OCI-LY1 (cell line): Measurements from ENCODE around the gene KIAA2012.

Experiments used
- H2AFZ ChIP-seq: fragments of 200-600 bp; sonication (generic), shearing (Covaris generic); 2 replicates; pipeline ENCODE4 v1.6.0; 2014; ENCODE audit warnings: antibody characterized with exemption, mild to moderate bottlenecking, low read length
- H3F3A ChIP-seq: fragments of 200-600 bp; sonication (generic), shearing (Covaris generic); 2 replicates; pipeline ENCODE4 v1.6.0; 2014; ENCODE audit warnings: mild to moderate bottlenecking, antibody characterized with exemption, low read length, moderate library complexity; ENCODE audit not compliant: insufficient read depth
- H3K27ac ChIP-seq: fragments of 200-600 bp; sonication (generic); 2 replicates; pipeline ENCODE4 v1.5.1; 2014; ENCODE audit warnings: low read length, mixed run types, mild to moderate bottlenecking, low read depth; ENCODE audit not compliant: poor library complexity, severe bottlenecking
- H3K27me3 ChIP-seq: fragments of 200-600 bp; sonication (generic); 2 replicates; pipeline ENCODE4 v1.6.0; 2014; ENCODE audit warnings: antibody characterized with exemption, mild to moderate bottlenecking, low read length, moderate library complexity; ENCODE audit not compliant: insufficient read depth
- H3K36me3 ChIP-seq: fragments of 200-600 bp; sonication (generic); 2 replicates; pipeline ENCODE4 v1.6.1; 2014; ENCODE audit warnings: mild to moderate bottlenecking, antibody characterized with exemption, low read length, moderate library complexity, mixed read lengths; ENCODE audit not compliant: insufficient read depth
- H3K4me1 ChIP-seq: fragments of 200-600 bp; sonication (generic); 2 replicates; pipeline ENCODE4 v1.5.1; 2014; ENCODE audit warnings: mild to moderate bottlenecking, low read length, moderate library complexity; ENCODE audit not compliant: insufficient read depth, severe bottlenecking
- H3K4me2 ChIP-seq: fragments of 200-600 bp; sonication (generic), shearing (Covaris generic); 2 replicates; pipeline ENCODE4 v1.6.1; 2014; ENCODE audit warnings: low read length
- H3K4me3 ChIP-seq: fragments of 200-600 bp; sonication (generic); 2 replicates; pipeline ENCODE4 v1.5.1; 2014; ENCODE audit warnings: low read length, low read depth, mild to moderate bottlenecking, mixed read lengths; ENCODE audit not compliant: poor library complexity, severe bottlenecking
- H3K79me2 ChIP-seq: fragments of 200-600 bp; shearing (Covaris generic); 2 replicates; pipeline ENCODE4 v1.6.1; 2016; ENCODE audit warnings: mixed run types, low read length, mixed read lengths; ENCODE audit not compliant: insufficient read depth
- H3K9ac ChIP-seq: fragments of 200-600 bp; sonication (generic), shearing (Covaris generic); 2 replicates; pipeline ENCODE4 v1.6.1; 2014; ENCODE audit warnings: mild to moderate bottlenecking, low read length, mixed read lengths
- H3K9me2 ChIP-seq: fragments of 200-600 bp; sonication (generic), shearing (Covaris generic); 2 replicates; pipeline ENCODE4 v1.6.1; 2014; ENCODE audit warnings: low read depth, mild to moderate bottlenecking, low read length, mixed read lengths
- H3K9me3 ChIP-seq: fragments of 200-600 bp; shearing (Covaris generic); 2 replicates; pipeline ENCODE4 v1.6.1; 2014; ENCODE audit warnings: low read length, mixed read lengths
- H4K20me1 ChIP-seq: fragments of 200-600 bp; sonication (generic), shearing (Covaris generic); 2 replicates; pipeline ENCODE4 v1.6.0; 2016; ENCODE audit warnings: mild to moderate bottlenecking, low read length; ENCODE audit not compliant: insufficient read depth
- CTCF ChIP-seq: fragments of 200-600 bp; sonication (generic), shearing (Covaris generic); IDR thresholded peaks from 2 replicates; pipeline ENCODE4 v1.5.1; 2017; ENCODE audit warnings: mild to moderate bottlenecking, antibody characterized with exemption, low read length, moderate library complexity, mixed read lengths
- EZH2 ChIP-seq: fragments of 200-600 bp; sonication (generic), shearing (Covaris generic); IDR thresholded peaks from 2 replicates; pipeline ENCODE4 v1.8.0; 2017; ENCODE audit warnings: borderline replicate concordance, mixed run types, mild to moderate bottlenecking, antibody characterized with exemption, low read length, moderate library complexity, mixed read lengths

The KIAA2012 gene

GRCh38 chr2:202193305-202193704 is 120.2 kb downstream of the KIAA2012 start:
- no peaks in the 10 kb centered on the region for H3K9me3 ChIP-seq
- H2AFZ ChIP-seq = no peak overlapping the region
- no peak overlapping the region for H3K27ac ChIP-seq
- H4K20me1 ChIP-seq = no peaks in the 10 kb centered on the region
- H3K4me1 ChIP-seq = no peaks in the 10 kb centered on the region
- no peak overlapping the region for H3K4me2 ChIP-seq
- H3K9me2 ChIP-seq = no peaks in the 10 kb centered on the region
- no peak overlapping the region for H3K4me3 ChIP-seq
- H3K36me3 ChIP-seq = no peaks in the 10 kb centered on the region
- no peaks in the 10 kb centered on the region for H3F3A ChIP-seq
- H3K27me3 ChIP-seq = no peaks in the 10 kb centered on the region
- H3K79me2 ChIP-seq = no peaks in the 10 kb centered on the region
- no peak for TF ChIP-seq CTCF
- no peak for TF ChIP-seq EZH2
- H3K9ac ChIP-seq = no peak overlapping the region

- H3K4me2 ChIP-seq = no peak overlapping the region
- H3F3A ChIP-seq = no peaks in the 10 kb centered on the region
- no peak for TF ChIP-seq EZH2
- TF ChIP-seq CTCF = no peak
- no peak overlapping the region for H2AFZ ChIP-seq
- no peaks in the 10 kb centered on the region for H3K4me1 ChIP-seq
- H4K20me1 ChIP-seq = no peaks in the 10 kb centered on the region
- H3K4me3 ChIP-seq = no peak overlapping the region
- no peaks in the 10 kb centered on the region for H3K9me2 ChIP-seq
- H3K9me3 ChIP-seq = no peaks in the 10 kb centered on the region
- H3K27me3 ChIP-seq = no peaks in the 10 kb centered on the region
- H3K79me2 ChIP-seq = no peaks in the 10 kb centered on the region
- H3K27ac ChIP-seq = no peak overlapping the region
- H3K36me3 ChIP-seq = no peaks in the 10 kb centered on the region
- no peak overlapping the region for H3K9ac ChIP-seq
These were observed 120.9 kb downstream of the KIAA2012 start for GRCh38 chr2:202193881-202194353.

GRCh38 chr2:202194418-202194817 is 121.4 kb downstream of the KIAA2012 start:
- Histone ChIP-seq H4K20me1 (no peaks in the 10 kb centered on the region), H3K27ac (no peak overlapping the region)

More at GRCh38 chr2:202194418-202194817, 121.4 kb downstream of the KIAA2012 start:
- no peaks in the 10 kb centered on the region for H3K36me3 ChIP-seq
- no peak overlapping the region for H3K4me2 ChIP-seq
- H2AFZ ChIP-seq = no peak overlapping the region
- no peaks in the 10 kb centered on the region for H3K27me3 ChIP-seq
- no peak for TF ChIP-seq CTCF
- no peak for TF ChIP-seq EZH2
- H3K4me3 ChIP-seq = no peak overlapping the region
- no peaks in the 10 kb centered on the region for H3K4me1 ChIP-seq
- H3K9ac ChIP-seq = no peak overlapping the region
- H3K79me2 ChIP-seq = no peaks in the 10 kb centered on the region
- H3F3A ChIP-seq = no peaks in the 10 kb centered on the region
- H3K9me3 ChIP-seq = no peaks in the 10 kb centered on the region
- no peaks in the 10 kb centered on the region for H3K9me2 ChIP-seq
